HL-60 (cell line): ENCODE measurements around the gene POLR1A.

Experiments used
- GABPA ChIP-seq: IDR thresholded peaks from 2 replicates; pipeline ENCODE4 v1.6.1; 2012; ENCODE audit warnings: low read depth
- POLR2AphosphoS5 ChIP-seq: IDR thresholded peaks from 2 replicates; pipeline ENCODE4 v1.6.1; 2012; ENCODE audit warnings: low read depth
- REST ChIP-seq: IDR thresholded peaks from 2 replicates; pipeline ENCODE4 v1.6.1; 2012; ENCODE audit warnings: low read depth; ENCODE audit not compliant: insufficient replicate concordance
- SPI1 ChIP-seq: IDR thresholded peaks from 2 replicates; pipeline ENCODE4 v1.6.1; 2012; ENCODE audit warnings: low read depth, mild to moderate bottlenecking, borderline replicate concordance
- TF ChIP-seq, protein P1 (sequence below): IDR thresholded peaks from one replicate; pipeline ENCODE4 v1.5.1; 2011; ENCODE audit warnings: low read length, control low read depth, inconsistent platforms; ENCODE audit not compliant: insufficient read depth

DNA sequence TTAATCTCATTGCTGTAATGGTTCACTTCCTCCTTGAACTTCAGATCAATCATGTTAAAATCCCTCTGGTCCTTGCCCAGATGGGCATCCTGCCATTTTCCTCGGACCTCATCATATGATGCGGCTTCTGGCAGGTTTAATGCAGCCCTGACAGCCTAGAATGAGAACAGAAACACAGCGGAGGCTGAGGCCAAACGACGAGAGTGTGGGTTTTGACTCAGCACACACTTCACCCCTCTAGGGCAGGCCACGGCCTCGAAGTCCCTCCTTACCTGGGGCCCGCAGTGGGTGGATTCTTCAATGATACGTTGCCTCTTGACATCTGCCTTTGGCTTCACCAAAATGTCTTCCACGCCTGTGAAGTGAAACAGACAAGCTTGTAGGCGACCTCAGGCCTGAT, 56.8 kb downstream of the POLR1A start:
- TF ChIP-seq, protein P1, sequence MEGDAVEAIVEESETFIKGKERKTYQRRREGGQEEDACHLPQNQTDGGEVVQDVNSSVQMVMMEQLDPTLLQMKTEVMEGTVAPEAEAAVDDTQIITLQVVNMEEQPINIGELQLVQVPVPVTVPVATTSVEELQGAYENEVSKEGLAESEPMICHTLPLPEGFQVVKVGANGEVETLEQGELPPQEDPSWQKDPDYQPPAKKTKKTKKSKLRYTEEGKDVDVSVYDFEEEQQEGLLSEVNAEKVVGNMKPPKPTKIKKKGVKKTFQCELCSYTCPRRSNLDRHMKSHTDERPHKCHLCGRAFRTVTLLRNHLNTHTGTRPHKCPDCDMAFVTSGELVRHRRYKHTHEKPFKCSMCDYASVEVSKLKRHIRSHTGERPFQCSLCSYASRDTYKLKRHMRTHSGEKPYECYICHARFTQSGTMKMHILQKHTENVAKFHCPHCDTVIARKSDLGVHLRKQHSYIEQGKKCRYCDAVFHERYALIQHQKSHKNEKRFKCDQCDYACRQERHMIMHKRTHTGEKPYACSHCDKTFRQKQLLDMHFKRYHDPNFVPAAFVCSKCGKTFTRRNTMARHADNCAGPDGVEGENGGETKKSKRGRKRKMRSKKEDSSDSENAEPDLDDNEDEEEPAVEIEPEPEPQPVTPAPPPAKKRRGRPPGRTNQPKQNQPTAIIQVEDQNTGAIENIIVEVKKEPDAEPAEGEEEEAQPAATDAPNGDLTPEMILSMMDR = no peak
- TF ChIP-seq POLR2AphosphoS5 = no peak
- no peak for TF ChIP-seq REST
- no peak for TF ChIP-seq GABPA
- no peak for TF ChIP-seq SPI1
